Activated T-helper 1 cell treated with Interleukin-2 at 50 U/mL for 16 hours (primary cell): ENCODE results near the gene REP15.
A peak's percentile ranks its signal among the peaks of the same experiment; 100 is the strongest.
"Not testable (repeated sequence)": the region's sequence is repeated elsewhere in the genome, so short reads cannot be mapped to it uniquely, and the experiment has no call there.

Source experiments
- DNase-seq: peaks from one replicate; pipeline ENCODE4 v3.0.0-alpha.2; 2020; ENCODE audit warnings: low read depth

The REP15 gene

DNA sequence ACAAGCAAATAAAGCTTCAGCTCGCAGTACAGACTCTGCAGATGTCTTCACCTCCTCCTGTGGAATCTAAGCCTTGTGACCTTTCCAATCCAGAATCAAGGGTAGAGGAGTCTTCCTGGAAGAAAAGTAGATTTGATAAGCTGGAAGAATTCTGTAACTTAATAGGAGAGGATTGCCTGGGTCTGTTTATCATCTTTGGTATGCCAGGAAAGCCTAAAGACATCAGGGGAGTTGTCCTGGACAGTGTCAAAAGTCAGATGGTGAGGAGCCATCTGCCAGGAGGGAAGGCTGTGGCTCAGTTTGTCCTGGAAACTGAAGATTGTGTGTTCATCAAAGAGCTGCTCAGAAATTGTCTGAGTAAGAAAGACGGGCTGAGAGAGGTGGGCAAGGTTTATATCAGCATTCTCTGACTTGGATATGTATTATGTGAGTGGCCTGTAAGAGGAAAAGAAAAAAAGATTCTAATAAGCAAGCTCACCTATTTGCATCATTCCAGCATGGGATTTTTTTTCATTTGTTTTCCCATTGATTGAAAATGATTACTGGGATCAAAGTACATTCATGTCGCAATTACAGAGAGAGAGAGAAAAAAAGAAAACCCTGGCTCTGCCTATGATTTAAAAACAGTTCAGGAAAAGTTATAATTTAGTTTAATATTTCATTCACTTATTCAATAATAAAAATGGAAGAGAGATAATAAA lies 767 bp downstream of the REP15 start:
- DNase-seq = no peak

DNA sequence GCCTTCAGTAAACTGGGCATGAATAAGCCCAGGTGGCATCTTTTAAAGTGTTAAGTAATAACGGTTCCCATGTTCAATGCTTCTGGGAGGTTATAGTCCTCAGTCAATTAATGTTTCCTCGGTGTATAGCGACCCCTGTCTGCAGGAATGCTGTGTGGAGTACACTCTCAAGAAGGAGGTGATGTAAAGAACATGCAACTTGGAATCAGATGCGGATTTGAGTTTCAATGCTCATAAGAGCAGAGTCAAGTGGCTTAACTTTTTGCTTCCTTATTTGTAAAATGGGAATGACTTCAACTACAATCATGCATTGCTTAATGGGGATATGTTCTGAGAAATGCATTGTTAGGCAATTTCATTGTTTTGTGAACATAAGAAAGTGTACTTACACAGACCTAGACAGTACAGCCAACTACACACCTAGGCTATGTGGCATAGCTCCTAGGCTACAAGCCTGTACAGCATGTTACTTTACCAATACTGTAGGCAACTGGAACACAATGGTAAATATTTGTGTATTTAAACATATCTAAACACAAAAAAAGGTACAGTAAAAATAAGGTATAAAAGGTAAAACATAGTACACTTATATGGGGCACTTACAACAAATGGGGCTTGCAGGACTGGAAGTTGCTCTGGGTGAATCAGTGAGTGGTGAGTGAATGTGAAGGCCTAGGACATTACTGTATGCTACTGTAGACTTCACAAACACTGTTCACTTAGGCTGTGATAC lies 7.6 kb downstream of the REP15 start:
- peak; percentile 32 for DNase-seq

DNA sequence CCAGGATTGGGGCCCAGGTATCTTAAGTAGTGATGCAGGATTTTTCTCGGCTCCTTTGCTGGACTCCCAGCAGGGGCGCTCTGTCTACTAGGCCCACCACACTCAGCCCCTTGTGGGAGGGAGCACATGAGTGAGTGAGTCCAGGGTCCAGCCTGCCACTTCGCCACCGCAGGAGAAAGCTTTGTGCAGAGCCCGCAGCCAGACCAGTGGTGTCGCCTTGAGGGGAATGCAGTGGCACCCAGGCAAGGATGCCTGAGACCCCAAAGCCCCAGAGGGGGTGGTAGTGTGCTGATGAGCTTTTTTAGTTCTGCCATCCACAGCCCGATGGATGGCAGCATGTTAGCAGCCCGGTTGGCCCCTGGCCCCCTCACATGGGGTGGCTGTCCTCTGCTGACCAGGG lies 9.0 kb downstream of the REP15 start:
- DNase-seq = no peak

DNA sequence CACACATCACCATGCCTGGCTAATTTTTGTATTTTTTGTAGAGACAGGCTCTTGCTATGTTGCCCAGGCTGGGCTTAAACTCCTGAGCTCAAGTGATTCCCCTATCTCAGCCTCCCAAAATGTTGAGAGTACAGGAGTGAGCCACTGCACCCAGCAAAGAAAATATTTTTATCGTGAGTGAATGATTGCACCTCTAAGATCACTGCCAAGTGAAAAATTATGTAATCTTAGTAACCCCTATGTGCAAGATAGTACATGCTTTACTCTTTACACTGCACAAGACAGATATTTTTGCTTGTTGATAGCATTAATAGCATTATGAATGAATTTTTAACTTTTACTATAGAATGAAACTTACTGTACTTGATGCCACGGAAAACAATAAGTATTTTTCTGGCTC lies 11.0 kb downstream of the REP15 start:
- no peak for DNase-seq

DNA sequence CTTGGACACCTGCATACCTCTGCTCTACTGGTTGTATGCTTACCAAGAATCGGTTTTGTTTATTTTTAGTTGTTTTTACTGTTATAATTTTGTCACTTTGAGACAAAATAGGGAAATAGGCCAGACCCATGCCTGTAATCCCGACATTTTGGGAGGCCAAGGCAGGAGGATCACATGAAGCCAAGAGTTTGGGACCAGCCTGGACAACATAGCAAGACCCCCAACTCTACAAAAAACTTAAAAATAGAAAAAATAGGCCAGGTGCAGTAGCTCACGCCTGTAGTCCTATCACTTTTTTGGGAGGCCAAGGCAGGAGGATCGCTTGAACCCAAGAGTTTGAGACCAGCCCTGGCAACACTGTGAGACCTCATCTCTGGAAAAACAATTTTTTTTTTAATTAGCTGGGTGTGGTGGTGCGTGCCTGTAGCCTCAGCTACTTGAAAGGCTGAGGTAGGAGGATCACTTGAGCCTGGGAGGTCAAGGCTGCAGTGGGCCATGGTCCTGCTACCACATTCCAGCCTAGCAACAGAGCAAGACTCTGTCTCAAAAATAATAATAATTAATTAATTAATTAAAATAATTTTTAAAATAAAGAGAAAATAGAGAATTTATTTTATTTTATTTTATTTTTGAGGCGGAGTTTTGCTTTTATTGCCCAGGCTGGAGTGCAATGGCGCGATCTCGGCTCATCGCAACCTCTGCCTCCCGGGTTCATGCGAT lies 13.1 kb downstream of the REP15 start:
- DNase-seq = no peak

DNA sequence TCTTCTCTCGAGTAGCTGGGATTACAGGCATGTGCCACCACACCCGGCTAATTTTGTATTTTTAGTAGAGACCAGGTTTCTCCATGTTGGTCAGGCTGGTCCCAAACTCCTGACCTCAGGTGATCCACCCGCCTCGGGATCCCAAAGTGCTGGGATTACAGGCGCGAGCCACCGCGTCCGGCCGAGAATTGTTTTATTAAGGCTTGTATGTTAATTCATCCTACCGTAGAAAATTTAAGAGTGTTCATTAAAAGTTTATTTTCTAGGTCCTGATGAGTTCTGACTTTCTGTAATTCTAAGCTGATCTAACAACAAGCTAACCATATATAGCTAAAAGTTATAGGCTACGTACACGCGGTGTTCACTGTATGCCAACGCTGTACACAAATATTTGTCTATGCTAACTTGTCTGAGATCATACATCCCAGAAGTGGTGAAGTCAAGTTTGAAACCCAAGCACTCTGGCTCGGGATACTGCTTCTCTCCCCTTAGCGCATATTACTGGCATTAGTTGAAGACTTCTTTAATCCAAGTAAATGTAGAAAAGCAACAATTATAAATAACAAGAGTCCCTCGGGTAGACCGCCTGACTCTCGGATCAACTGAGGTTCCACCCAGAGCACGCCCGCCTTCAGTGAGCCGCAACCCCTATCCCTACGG lies 13.8 kb downstream of the REP15 start:
- no peak for DNase-seq

DNA sequence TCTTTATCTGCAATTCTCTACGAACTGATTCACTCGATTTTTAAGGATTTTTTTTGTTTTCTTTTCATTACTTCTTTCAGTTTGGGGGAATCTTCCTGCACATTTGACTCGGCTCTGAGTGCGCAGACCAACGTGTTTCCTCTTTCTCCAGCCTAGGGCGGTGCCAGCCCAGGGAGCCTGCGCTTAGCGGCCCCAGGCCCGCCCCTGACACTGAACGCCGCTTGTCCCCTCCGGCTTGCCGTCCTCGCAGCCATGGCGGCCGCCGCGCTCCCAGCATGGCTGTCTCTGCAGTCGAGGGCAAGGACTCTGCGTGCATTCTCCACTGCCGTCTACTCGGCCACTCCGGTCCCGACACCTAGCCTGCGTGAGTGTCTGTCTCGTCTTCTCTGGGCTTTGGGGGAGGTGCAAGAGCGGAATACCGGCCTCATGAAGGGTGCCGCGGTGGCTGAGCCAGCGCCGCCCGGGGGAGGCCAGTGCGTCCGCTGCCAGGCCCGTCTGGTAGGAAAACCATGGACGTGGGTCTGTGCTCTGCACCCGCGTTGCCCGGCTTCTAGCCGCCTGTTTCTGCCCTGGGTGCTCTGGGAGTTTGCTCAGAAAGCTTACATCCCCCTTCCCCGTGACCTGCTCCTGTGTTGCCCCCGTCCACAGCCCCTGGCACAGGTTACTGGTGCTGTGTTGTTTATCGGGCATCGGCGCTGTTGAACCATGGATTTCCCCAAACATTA lies 14.5 kb downstream of the REP15 start, which contains the start of gene MRPS35:
Gene MRPS35, plus strand, starts transcription at position 241 of the 725 bp plus-strand sequence. Its CDS starts 12 bp downstream, at position 253.
- DNase-seq = peak; percentile 80

DNA sequence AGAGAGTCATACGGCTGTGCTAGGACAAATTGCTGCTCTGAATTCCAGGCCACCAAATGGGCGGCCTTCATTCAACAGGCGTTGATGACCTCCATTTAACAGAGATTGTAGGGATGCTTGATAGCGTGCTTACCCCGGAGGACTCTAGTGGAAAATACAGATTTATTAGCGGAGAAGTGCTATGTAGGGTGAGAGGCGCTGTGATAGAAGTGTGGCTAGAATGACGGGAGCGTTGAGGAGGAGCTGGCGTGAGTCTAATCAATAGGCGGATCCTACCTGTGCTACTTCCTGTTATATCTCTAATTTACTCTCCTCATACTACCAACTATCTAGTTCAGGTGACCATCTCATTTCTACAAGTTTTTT lies 15.1 kb downstream of the REP15 start:
- no peak for DNase-seq

DNA sequence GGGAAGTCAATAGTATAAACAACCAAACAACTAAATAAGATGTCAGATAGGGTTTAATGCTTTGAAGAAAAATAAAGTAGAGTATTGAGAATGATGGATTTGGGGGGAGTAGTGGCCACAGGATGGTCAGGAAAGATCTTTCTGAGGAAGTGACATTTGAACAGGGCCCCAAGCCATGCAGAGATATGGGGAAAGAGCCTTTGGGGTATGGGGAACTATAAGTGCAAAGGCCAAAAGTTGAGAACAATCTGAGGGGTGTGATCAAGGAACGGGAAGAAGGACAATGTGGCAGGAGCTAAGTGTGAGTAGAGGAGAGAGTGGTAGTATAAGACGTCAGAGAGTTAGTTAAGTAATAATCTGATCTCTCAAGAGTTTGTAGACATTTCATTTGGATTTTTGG lies 15.7 kb downstream of the REP15 start:
- DNase-seq = no peak

DNA sequence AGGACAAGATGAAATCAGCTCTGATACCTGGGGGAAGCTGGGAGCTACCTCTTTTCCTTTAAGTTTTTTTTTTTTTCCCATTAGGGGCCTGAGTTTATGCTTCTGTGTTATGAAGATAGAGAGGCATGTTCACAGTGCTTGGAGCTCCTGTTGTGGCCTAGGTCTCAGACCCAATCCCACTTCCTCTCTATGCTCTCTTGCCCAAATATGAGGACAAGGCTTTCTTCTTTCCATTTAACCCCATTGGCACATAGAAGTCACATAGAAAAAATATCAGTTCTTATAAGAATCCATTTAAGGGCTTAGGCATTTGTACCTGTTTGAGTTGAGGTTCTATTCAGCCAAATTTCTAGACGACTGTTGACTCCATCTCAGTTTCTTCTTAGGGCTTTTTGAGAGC lies 27.0 kb downstream of the REP15 start:
- no peak for DNase-seq

DNA sequence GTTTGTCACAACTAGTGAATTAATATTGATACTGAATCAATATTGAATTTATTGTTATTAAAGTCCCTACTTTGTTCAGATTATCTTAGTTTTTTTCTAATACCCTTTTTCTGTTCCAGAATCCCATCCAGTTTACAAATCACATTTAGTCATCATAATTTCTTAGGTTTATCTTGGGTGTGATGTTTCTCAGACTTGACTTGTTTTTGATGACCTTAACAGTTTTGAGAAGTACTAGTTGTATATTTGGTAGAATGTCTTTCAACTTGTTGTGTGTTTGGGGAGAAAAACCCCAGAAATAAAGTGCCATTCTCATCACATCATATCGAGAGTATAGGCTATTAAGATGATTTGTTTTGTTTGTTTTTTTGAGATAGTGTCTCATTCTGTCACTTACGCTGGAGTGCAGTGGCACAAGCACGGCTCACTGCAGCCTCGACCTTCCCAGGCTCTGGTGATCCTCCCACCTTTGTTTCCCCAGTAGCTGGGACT lies 33.9 kb downstream of the REP15 start:
- no peak for DNase-seq

DNA sequence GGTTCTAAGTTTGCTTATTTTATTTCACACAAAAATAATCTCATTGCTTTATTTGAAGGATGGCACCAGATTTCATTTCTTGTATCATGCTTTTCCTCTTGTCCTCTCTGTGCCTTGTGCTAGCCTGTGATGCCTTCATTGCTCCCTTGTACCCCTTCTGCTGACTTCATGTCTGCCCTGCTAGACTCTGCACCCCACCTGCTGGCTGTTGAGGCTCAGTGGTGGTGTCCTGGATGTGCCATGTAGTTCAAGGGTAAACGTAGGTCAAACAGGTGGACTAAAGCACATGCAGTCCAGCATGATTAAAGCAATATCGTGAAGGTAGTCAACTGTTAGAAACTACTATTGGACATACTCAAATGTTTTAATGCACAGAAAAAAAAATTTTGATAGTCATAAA lies 36.0 kb downstream of the REP15 start:
- no peak for DNase-seq

DNA sequence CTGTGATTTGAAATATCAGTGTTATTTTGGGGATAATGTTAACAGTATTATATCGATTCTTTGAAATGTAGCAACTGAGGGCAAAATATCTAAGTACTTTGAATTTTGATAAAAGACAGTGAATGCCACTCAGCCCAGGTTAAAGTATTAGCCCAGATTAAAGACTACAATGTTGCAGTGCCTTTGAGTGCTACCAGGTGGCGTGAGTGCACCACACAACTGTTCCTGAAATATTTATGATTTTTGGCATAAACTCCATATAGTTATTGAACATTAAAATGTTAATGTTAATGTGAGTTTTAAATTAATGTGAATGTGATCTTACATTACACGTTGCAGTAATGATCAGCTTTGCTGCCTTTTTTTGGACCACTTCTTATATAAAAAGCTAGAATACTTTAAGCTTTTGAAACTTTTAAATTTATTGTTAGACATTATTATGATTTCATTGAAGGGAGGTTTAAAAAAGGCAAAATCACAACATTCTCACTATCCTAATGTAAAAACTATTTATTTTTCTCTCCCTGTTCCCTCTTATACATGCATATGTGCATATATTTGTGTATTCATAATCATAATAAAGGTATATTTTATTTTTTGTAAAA lies 36.9 kb downstream of the REP15 start:
- DNase-seq = no peak

DNA sequence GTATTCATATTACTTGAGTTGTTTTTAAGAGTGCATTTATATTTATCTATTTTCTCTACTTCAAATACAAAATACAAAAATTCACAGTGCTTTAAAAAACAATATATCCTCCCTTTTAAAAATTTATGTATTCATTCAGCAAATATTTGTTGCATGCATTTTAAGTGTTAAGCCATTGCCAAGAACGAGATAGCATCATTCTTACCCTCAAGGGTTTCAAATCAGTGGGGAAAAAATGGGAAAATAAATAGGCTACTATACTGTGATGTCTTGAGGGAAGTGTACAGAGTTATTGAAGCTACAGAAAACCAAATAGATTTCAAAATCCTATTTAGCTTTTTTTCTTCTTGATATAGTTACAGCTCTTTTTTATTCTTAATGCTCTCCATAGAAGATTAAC lies 37.5 kb downstream of the REP15 start:
- no peak for DNase-seq

DNA sequence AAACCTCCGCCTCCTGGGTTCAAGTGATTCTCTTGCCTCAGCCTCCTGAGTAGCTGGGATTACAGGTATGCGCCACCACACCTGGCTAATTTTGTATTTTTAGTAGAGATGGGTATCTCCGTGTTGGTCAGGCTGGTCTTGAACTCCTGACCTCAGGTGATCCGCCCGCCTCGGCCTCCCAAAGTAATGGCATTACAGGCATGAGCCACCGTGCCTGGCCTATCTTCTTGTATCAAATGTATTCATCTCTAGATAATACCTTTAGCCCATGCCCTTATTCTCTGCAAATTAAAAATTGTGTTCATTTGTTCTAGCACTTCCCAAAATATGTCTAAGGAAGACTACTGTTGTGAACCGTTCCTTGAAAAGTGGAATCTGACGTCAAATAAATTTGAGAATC lies 38.1 kb downstream of the REP15 start:
- DNase-seq = not testable (repeated sequence)

DNA sequence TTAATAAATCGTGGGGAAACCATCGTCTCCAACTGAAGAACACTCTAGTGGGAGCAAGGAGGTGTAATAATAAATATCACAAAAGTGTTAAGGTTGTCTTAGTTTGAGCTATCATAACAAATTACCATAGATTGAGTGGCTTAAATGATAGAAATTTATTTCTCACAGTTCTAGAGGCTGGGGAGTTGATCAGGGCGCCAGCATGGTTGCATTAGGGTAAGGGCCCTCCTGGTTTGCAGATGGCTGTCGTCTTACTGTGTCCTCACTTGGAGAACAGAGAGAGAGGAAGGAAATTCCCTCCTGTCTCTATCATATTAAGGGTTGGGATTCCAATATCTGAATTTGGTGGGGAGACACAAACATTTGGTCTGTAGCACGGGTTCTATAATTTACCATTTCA lies 47.4 kb downstream of the REP15 start:
- no peak for DNase-seq

DNA sequence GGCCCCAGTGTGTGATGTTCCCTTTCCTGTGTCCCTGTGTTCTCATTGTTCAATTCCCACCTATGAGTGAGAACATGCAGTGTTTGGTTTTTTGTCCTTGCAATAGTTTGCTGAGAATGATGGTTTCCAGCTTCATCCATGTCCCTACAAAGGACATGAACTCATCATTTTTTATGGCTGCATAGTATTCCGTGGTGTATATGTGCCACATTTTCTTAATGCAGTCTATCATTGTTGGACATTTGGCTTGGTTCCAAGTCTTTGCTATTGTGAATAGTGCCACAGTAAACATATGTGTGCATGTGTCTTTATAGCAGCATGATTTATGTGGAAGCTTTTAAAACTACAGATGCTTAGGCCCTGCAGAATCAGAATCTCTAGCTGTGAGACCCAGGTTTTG lies 49.5 kb downstream of the REP15 start:
- DNase-seq = not testable (repeated sequence)
